Liver (tissue), 3 donors: ENCODE measurements around the gene DOCK1.

ENCODE experiments used
- ATF3 ChIP-seq: IDR thresholded peaks from 2 replicates; pipeline ENCODE4 v1.6.1; 2016; ENCODE audit warnings: antibody characterized with exemption
- EGR1 ChIP-seq, 2 donors: IDR thresholded peaks; 2 replicates each; pipeline ENCODE4 v1.6.1; 2016 to 2018; ENCODE audit warnings: antibody characterized with exemption in 2 of 2, low read depth in 2 of 2
- FOXA1 ChIP-seq: IDR thresholded peaks from 2 replicates; pipeline ENCODE4 v1.6.1; 2016; ENCODE audit warnings: antibody characterized with exemption
- FOXA2 ChIP-seq: IDR thresholded peaks from 2 replicates; pipeline ENCODE4 v1.6.1; 2016; ENCODE audit warnings: antibody characterized with exemption
- GABPA ChIP-seq, 2 donors: IDR thresholded peaks in 1 of 2; conservative IDR thresholded peaks in 1 of 2; 2 replicates each; pipeline ENCODE4 v1.6.1; 2016; ENCODE audit warnings: antibody characterized with exemption in 2 of 2, mild to moderate bottlenecking in 1 of 2, moderate library complexity in 1 of 2
- HNF4A ChIP-seq, 2 donors: conservative IDR thresholded peaks; 2 replicates each; pipeline ENCODE4 v1.6.1; 2016; ENCODE audit warnings: antibody characterized with exemption in 2 of 2, mild to moderate bottlenecking in 2 of 2
- JUND ChIP-seq, 2 donors: IDR thresholded peaks; 2 replicates each; pipeline ENCODE4 v1.6.1; 2016; ENCODE audit warnings: antibody characterized with exemption in 2 of 2
- MAX ChIP-seq: IDR thresholded peaks from 2 replicates; pipeline ENCODE4 v1.6.1; 2016; ENCODE audit warnings: antibody characterized with exemption
- RAD21 ChIP-seq, 2 donors: IDR thresholded peaks; 2 replicates each; pipeline ENCODE4 v1.6.1; 2016; ENCODE audit warnings: antibody characterized with exemption in 2 of 2, mild to moderate bottlenecking in 2 of 2
- REST ChIP-seq: IDR thresholded peaks from 2 replicates; pipeline ENCODE4 v1.6.1; 2016; ENCODE audit warnings: antibody characterized with exemption, mild to moderate bottlenecking
- SP1 ChIP-seq: IDR thresholded peaks from 2 replicates; pipeline ENCODE4 v1.6.1; 2018; ENCODE audit warnings: antibody characterized with exemption, mild to moderate bottlenecking
- TAF1 ChIP-seq: conservative IDR thresholded peaks from 2 replicates; pipeline ENCODE4 v1.6.1; 2016; ENCODE audit warnings: antibody characterized with exemption, mild to moderate bottlenecking
- YY1 ChIP-seq: IDR thresholded peaks from 2 replicates; pipeline ENCODE4 v1.6.1; 2016; ENCODE audit warnings: antibody characterized with exemption, mild to moderate bottlenecking
- TF ChIP-seq, protein P1 (sequence below): fragments of 150-350 bp; IDR thresholded peaks from 2 replicates; pipeline ENCODE4 v1.5.1; 2017; ENCODE audit warnings: improper control_type of control experiment, low read depth, low read length; ENCODE audit not compliant: missing input control
- donor health status: healthy.
- donor health status: healthy.

GRCh38 chr10:127117125-127117524 is 211.9 kb downstream of the DOCK1 start:
- TF ChIP-seq, protein P1, sequence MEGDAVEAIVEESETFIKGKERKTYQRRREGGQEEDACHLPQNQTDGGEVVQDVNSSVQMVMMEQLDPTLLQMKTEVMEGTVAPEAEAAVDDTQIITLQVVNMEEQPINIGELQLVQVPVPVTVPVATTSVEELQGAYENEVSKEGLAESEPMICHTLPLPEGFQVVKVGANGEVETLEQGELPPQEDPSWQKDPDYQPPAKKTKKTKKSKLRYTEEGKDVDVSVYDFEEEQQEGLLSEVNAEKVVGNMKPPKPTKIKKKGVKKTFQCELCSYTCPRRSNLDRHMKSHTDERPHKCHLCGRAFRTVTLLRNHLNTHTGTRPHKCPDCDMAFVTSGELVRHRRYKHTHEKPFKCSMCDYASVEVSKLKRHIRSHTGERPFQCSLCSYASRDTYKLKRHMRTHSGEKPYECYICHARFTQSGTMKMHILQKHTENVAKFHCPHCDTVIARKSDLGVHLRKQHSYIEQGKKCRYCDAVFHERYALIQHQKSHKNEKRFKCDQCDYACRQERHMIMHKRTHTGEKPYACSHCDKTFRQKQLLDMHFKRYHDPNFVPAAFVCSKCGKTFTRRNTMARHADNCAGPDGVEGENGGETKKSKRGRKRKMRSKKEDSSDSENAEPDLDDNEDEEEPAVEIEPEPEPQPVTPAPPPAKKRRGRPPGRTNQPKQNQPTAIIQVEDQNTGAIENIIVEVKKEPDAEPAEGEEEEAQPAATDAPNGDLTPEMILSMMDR, result no peak
- TF ChIP-seq YY1 (no peak), EGR1 (IDR thresholded peaks at IDR 0.05; ENCODE audit: low read depth in 2 of 2) (no peak), REST (peak; percentile 100), TAF1 (no peak), MAX (no peak), ATF3 (no peak), JUND (IDR thresholded peaks at IDR 0.05) (no peak), SP1 (no peak), GABPA (IDR thresholded peaks at IDR 0.05 in 1 of 2, conservative IDR thresholded peaks at IDR 0.05 in 1 of 2) (no peak), RAD21 (IDR thresholded peaks at IDR 0.05) (no peak), HNF4A (conservative IDR thresholded peaks at IDR 0.05) (no peak), FOXA2 (no peak), FOXA1 (no peak)
